ENCODE results near the gene MEFV. TPM values are rescaled to one million over a fixed set of nuclear protein-coding genes. Genes with fewer than 3 reads are reported as not detected.

Gene MEFV, protein sequence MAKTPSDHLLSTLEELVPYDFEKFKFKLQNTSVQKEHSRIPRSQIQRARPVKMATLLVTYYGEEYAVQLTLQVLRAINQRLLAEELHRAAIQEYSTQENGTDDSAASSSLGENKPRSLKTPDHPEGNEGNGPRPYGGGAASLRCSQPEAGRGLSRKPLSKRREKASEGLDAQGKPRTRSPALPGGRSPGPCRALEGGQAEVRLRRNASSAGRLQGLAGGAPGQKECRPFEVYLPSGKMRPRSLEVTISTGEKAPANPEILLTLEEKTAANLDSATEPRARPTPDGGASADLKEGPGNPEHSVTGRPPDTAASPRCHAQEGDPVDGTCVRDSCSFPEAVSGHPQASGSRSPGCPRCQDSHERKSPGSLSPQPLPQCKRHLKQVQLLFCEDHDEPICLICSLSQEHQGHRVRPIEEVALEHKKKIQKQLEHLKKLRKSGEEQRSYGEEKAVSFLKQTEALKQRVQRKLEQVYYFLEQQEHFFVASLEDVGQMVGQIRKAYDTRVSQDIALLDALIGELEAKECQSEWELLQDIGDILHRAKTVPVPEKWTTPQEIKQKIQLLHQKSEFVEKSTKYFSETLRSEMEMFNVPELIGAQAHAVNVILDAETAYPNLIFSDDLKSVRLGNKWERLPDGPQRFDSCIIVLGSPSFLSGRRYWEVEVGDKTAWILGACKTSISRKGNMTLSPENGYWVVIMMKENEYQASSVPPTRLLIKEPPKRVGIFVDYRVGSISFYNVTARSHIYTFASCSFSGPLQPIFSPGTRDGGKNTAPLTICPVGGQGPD
- 1 to 10 TPM in 1 of 4 donors, under 1 TPM in 3; 0.32 to 1.2 (median 0.76) TPM for total RNA-seq

DNA sequence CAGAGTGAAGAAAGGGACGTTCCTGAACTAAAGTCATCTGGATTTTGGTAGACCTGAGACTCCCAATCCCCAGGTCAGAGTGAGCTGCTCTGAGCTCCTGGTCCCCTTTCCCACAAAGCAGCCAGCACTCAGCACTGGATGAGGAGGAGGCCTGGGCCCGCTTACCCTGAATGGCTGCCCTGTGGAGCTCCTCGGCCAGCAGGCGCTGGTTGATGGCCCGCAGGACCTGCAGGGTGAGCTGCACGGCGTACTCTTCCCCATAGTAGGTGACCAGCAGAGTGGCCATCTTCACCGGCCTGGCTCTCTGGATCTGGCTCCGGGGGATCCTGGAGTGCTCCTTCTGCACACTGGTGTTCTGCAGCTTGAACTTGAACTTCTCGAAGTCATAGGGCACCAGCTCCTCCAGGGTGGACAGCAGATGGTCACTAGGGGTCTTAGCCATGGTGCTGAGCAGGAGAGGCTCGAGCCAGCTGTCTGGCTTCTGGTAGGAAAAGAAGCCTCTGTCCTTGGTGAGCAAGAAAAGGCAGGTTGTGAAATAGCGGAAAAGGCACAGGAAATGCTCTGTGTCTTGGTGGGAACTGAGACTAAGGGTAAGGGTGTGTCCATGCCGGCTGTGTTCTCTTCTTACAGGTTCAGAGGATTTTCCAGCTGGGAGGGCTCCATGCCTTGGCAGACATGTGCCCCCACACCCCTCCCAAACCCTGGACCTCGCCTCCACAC is at the start of gene MEFV:
Gene MEFV (minus strand): TSS at position 488 of the 720 bp plus-strand sequence. CDS start 46 bp downstream, at position 442.
- Histone ChIP-seq H3K27ac (no peak within 1 kb of the TSS), H3K4me1 (no peaks in the 10 kb centered on the region), H3K27me3 (peaks cover 0 to 10% (median 7%) of the 10 kb centered on the region in 3 donors), H3K4me3 (peak within 1 kb of the TSS in 1 of 4 donors; percentile 16), H3K9me3 (no peaks in the 10 kb centered on the region), H3K36me3 (no peaks in the 10 kb centered on the region)
- intact Hi-C loops (cut with DNase I; ENCODE audit: low total_unique reads) = no loop called here
- in situ Hi-C loops (cut with MboI; ENCODE audit: low sequenced_read_pairs in 4 of 4) = no loop called here
- TF ChIP-seq, protein P1, sequence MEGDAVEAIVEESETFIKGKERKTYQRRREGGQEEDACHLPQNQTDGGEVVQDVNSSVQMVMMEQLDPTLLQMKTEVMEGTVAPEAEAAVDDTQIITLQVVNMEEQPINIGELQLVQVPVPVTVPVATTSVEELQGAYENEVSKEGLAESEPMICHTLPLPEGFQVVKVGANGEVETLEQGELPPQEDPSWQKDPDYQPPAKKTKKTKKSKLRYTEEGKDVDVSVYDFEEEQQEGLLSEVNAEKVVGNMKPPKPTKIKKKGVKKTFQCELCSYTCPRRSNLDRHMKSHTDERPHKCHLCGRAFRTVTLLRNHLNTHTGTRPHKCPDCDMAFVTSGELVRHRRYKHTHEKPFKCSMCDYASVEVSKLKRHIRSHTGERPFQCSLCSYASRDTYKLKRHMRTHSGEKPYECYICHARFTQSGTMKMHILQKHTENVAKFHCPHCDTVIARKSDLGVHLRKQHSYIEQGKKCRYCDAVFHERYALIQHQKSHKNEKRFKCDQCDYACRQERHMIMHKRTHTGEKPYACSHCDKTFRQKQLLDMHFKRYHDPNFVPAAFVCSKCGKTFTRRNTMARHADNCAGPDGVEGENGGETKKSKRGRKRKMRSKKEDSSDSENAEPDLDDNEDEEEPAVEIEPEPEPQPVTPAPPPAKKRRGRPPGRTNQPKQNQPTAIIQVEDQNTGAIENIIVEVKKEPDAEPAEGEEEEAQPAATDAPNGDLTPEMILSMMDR (IDR thresholded peaks at IDR 0.05 in 4 of 5, conservative IDR thresholded peaks at IDR 0.05 in 1 of 5) = no peak
- TF ChIP-seq POLR2A (IDR thresholded peaks at IDR 0.05) = no peak
- ATAC-seq (no peak), DNase-seq (peak; percentile 8 to 21)

DNA sequence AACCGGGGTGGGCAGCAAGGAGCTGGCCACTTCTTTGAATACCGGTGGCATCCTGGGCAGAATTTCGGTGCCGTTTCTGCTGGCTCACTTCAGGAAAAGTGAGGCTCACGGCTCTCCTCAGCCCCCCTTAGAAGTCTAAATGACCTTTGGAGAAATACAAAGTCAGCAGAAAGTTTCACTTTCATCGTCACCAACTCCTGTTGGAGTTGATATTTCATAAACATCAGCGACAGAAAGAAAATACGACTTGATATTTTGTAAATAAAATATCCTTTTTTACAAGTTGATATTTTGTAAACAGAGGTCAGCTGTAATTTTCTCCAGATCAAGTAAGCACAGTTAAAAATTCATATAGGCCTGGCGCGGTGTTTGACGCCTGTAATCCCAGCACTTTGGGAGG is 49.6 kb upstream of the MEFV start:
- intact Hi-C loops (cut with DNase I; ENCODE audit: low total_unique reads) = no loop called here

DNA sequence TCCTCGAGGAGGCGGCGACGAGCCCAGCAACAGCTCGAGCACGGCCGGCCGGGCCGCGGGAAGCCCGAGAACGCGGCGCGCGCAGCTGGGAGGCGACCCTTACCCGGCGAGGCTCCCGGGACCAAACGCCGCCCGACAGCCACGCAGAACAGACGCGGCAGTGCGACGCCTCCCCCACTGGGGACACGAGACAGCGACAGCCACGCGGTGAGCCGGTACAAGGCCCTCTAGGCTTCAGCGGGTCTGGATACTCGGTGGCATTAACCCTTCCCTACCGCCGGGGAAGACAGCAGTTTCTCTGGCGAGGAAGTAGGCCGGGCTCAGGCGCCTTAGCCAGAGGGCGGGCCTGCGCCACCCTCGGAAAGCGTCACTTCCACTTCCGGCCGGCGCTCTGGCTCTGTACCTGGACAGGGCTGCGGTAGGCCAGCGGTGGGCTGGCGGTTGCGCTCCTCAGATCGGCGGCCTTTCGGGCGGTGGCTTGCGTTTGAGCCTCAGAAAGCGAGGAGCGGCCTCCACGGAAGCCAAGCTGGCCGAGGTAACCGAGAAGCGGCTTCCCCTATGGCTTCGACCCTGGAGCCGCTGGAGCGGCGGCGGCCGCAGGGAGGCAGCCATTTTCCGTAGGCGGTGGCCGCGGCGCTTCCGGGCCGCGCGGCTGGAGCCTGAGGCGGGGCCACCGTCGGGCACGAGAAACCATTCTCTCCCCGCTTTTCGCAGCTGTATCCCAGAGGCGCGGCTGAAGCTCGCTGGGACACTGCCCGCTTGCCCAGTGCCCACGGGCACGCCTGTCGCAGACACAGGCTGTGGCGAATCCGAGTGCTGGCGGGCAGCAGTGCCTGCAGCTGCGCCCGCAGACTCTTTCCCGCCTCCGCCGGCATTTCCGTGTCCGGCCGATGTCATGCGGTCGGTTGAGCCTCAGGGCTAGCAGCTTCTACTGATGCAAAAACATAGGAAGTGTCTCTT is 49.0 kb upstream of the MEFV start, which contains the start of the genes TIGD7 and ZNF75A:
Gene TIGD7 (minus strand): TSS at position 322 of the 960 bp plus-strand sequence. CDS start 4,816 bp downstream, outside the sequence.
Gene ZNF75A (plus strand): TSS at position 389 of the 960 bp plus-strand sequence. CDS start 2,932 bp downstream, outside the sequence.
- H3K4me3 ChIP-seq = peak within 1 kb of the TSS; percentile 75 to 83 (median 76)
- H3K9me3 ChIP-seq = peaks cover 3 to 22% (median 3%) of the 10 kb centered on the region in 3 donors
- H3K27ac ChIP-seq = peak within 1 kb of the TSS; percentile 89 to 94 (median 92)
- DNase-seq (peak; percentile 78), ATAC-seq (peak; percentile 97 to 98)
- in situ Hi-C loops (cut with MboI; ENCODE audit: low sequenced_read_pairs in 4 of 4) = no loop called here
- intact Hi-C loops (cut with DNase I; ENCODE audit: low total_unique reads) = loop anchor here (1.0 kb wide), 6 partner anchors 22 to 195 kb away; partner anchors contain the start of genes ZNF174, ZNF200, ZNF263 and ZSCAN32
- peak; percentile 88 to 93 for TF ChIP-seq POLR2A (IDR thresholded peaks at IDR 0.05)
- TF ChIP-seq, protein P1 (IDR thresholded peaks at IDR 0.05 in 4 of 5, conservative IDR thresholded peaks at IDR 0.05 in 1 of 5) = peak in 4 of 5 experiments; percentile 20 to 35 (median 27)
- peaks cover 6 to 51% of the 10 kb centered on the region in 2 donors for H3K36me3 ChIP-seq
- H3K4me1 ChIP-seq = peaks cover 13 to 16% of the 10 kb centered on the region in 2 donors
- no peaks in the 10 kb centered on the region for H3K27me3 ChIP-seq

More for the DNA sequence above, 49.6 kb upstream of the MEFV start:
- Histone ChIP-seq H3K4me1 (peaks cover 13 to 16% of the 10 kb centered on the region in 2 donors), H3K4me3 (peak overlapping the region; percentile 75 to 83 (median 76)), H3K27ac (peak overlapping the region; percentile 89 to 94 (median 92)), H3K9me3 (peaks cover 0 to 29% (median 2%) of the 10 kb centered on the region in 3 donors), H3K36me3 (peaks cover 6 to 47% of the 10 kb centered on the region in 2 donors), H3K27me3 (no peaks in the 10 kb centered on the region)
- in situ Hi-C loops (cut with MboI; ENCODE audit: low sequenced_read_pairs in 4 of 4) = no loop called here
- TF ChIP-seq POLR2A (IDR thresholded peaks at IDR 0.05) = no peak
- TF ChIP-seq, protein P1 (IDR thresholded peaks at IDR 0.05 in 4 of 5, conservative IDR thresholded peaks at IDR 0.05 in 1 of 5) = no peak
- DNase-seq (no peak), ATAC-seq (no peak)
